HCT116 (cell line): Measurements from ENCODE around the gene NUBPL. TPM values are rescaled to one million over a fixed set of nuclear protein-coding genes. Genes with fewer than 3 reads are reported as not detected.

Experiments
- ATAC-seq: fragments of 200-7000 bp; cut with Tn5 transposase; 2 replicates; pipeline ENCODE4 v1.9.1; 2020; ENCODE audit warnings: mild to moderate bottlenecking, moderate library complexity
- BruUV-seq: library from RNA; stranded (reverse); fragments of 400-500 nt; replicated peaks from 2 replicates; lab custom pipeline; 2021; lab: Mats Ljungman, UMichigan
- CTCF ChIA-PET: fragments of 300-600 bp; sonication (Branson Sonifier 250); formaldehyde crosslinking; loops from one replicate; lab custom pipeline; 2021; ENCODE audit warnings: antibody characterized with exemption; lab: Charles Lee
- POLR2A ChIA-PET: fragments of 300-600, 350-600 bp; sonication (Branson Sonifier 250); formaldehyde crosslinking; loops from one replicate; lab custom pipeline; 2021; ENCODE audit warnings: antibody characterized with exemption; lab: Charles Lee
- RAD21 ChIA-PET, 2 experiments: fragments of 300-600 bp; sonication (Branson Sonifier 250); formaldehyde crosslinking; loops; one replicate each; lab custom pipeline; 2023; ENCODE audit warnings: low total read pairs in 2 of 2; ENCODE audit not compliant: uncharacterized antibody in 2 of 2, unreplicated experiment in 2 of 2, low non-redundant PET in 1 of 2; lab: Charles Lee
- DNase-seq: peaks from one replicate; pipeline ENCODE4 v3.0.0-alpha.2; 2010; ENCODE audit warnings: low read depth, low spot score
- H2AFZ ChIP-seq: fragments of 200-600 bp; shearing (Covaris generic), sonication (generic); 2 replicates; pipeline ENCODE4 v1.6.1; 2017; ENCODE audit warnings: low read depth, mixed run types, mixed read lengths, antibody characterized with exemption, low read length; ENCODE audit not compliant: poor library complexity, severe bottlenecking
- H3K27ac ChIP-seq: 2 replicates; pipeline ENCODE4 v1.5.1; 2012; ENCODE audit warnings: low read depth, low read length
- H3K27me3 ChIP-seq: fragments of 200-600 bp; sonication (generic); 2 replicates; pipeline ENCODE4 v1.6.1; 2016; ENCODE audit warnings: mixed run types, low read length, mixed read lengths; ENCODE audit not compliant: insufficient read depth
- H3K36me3 ChIP-seq, 2 experiments: fragments of 200-500 bp in 1 of 2; fragments of 200-600 bp in 1 of 2; sonication (Bioruptor generic) in 1 of 2; sonication (generic) in 1 of 2; 2 replicates each; pipeline versions ENCODE4 v1.5.1 to v1.6.1; 2014 to 2016; ENCODE audit warnings: low read length in 2 of 2, inconsistent platforms in 1 of 2, mixed read lengths in 1 of 2, mixed run types in 1 of 2; ENCODE audit not compliant: insufficient read depth in 2 of 2, control insufficient read depth in 1 of 2
- H3K4me1 ChIP-seq, 2 experiments: fragments of 200-600 bp in 1 of 2; sonication (generic) in 1 of 2; 2 replicates each; pipeline versions ENCODE4 v1.5.1 to v1.6.1; 2012 to 2017; ENCODE audit warnings: low read length in 2 of 2, inconsistent platforms in 1 of 2, mild to moderate bottlenecking in 1 of 2, mixed read lengths in 1 of 2, mixed run types in 1 of 2, moderate library complexity in 1 of 2; ENCODE audit not compliant: insufficient read depth in 2 of 2, control insufficient read depth in 1 of 2
- H3K4me2 ChIP-seq: fragments of 200-600 bp; sonication (generic); 2 replicates; pipeline ENCODE4 v1.6.1; 2017; ENCODE audit warnings: mixed run types, low read length, mixed read lengths
- H3K4me3 ChIP-seq, 2 experiments: fragments of 200-600 bp in 1 of 2; sonication (generic) in 1 of 2; replicated peaks in 1 of 2; 2 replicates each; pipeline ENCODE4 v1.5.1; 2011 to 2016; ENCODE audit warnings: low read length in 2 of 2, control low read depth in 1 of 2, low read depth in 1 of 2, mild to moderate bottlenecking in 1 of 2, mixed read lengths in 1 of 2, mixed run types in 1 of 2
- H3K79me2 ChIP-seq: fragments of 200-600 bp; sonication (generic); 2 replicates; pipeline ENCODE4 v1.6.1; 2017; ENCODE audit warnings: mild to moderate bottlenecking, mixed run types, low read length, moderate library complexity, mixed read lengths; ENCODE audit not compliant: insufficient read depth
- H3K9ac ChIP-seq: fragments of 200-600 bp; sonication (generic); 2 replicates; pipeline ENCODE4 v1.6.1; 2016; ENCODE audit warnings: low read length, mixed read lengths
- H3K9me2 ChIP-seq: fragments of 200-600 bp; sonication (generic), shearing (Covaris generic); 2 replicates; pipeline ENCODE4 v1.6.1; 2017; ENCODE audit warnings: mixed run types, mild to moderate bottlenecking, moderate library complexity; ENCODE audit not compliant: insufficient read depth
- H3K9me3 ChIP-seq, 2 experiments: fragments of 200-500 bp in 1 of 2; fragments of 200-600 bp in 1 of 2; sonication (Bioruptor generic) in 1 of 2; sonication (generic) in 1 of 2; 2 replicates each; pipeline ENCODE4 v1.6.1; 2014 to 2017; ENCODE audit warnings: low read length in 2 of 2, mixed read lengths in 2 of 2, inconsistent platforms in 1 of 2, low read depth in 1 of 2, mild to moderate bottlenecking in 1 of 2, mixed run types in 1 of 2, moderate library complexity in 1 of 2; ENCODE audit not compliant: control insufficient read depth in 1 of 2, insufficient read depth in 1 of 2
- H4K20me1 ChIP-seq: fragments of 200-600 bp; sonication (generic), shearing (Covaris generic); 2 replicates; pipeline ENCODE4 v1.6.1; 2017; ENCODE audit warnings: mixed run types, mild to moderate bottlenecking, moderate library complexity; ENCODE audit not compliant: insufficient read depth
- CBX3 ChIP-seq: IDR thresholded peaks from 2 replicates; pipeline ENCODE4 v1.6.1; 2012; ENCODE audit warnings: low read depth
- EGR1 ChIP-seq: IDR thresholded peaks from 2 replicates; pipeline ENCODE4 v1.6.1; 2012; ENCODE audit warnings: low read depth
- EZH2 ChIP-seq: fragments of 200-600 bp; sonication (generic); IDR thresholded peaks from 2 replicates; pipeline ENCODE4 v1.6.1; 2017; ENCODE audit warnings: antibody characterized with exemption, mixed run types
- EZH2phosphoT487 ChIP-seq: fragments of 200-600 bp; IDR thresholded peaks from 2 replicates; pipeline ENCODE4 v1.6.1; 2018; ENCODE audit warnings: antibody characterized with exemption, borderline replicate concordance
- JUND ChIP-seq: IDR thresholded peaks from 2 replicates; pipeline ENCODE4 v1.6.1; 2012
- POLR2A ChIP-seq: IDR thresholded peaks from 2 replicates; pipeline ENCODE4 v1.7.0; 2011; ENCODE audit warnings: borderline replicate concordance; ENCODE audit not compliant: insufficient read depth, insufficient read length; ENCODE audit errors: extremely low read depth
- POLR2AphosphoS5 ChIP-seq: IDR thresholded peaks from 2 replicates; pipeline ENCODE4 v1.6.1; 2011; ENCODE audit warnings: mild to moderate bottlenecking, low read depth, low read length, moderate library complexity
- SP1 ChIP-seq: IDR thresholded peaks from 2 replicates; pipeline ENCODE4 v1.6.1; 2012; ENCODE audit warnings: low read depth
- SRF ChIP-seq: IDR thresholded peaks from 2 replicates; pipeline ENCODE4 v1.6.1; 2012; ENCODE audit warnings: low read depth
- YY1 ChIP-seq: IDR thresholded peaks from 2 replicates; pipeline ENCODE4 v1.6.1; 2011; ENCODE audit warnings: low read length, low read depth, moderate library complexity, mild to moderate bottlenecking; ENCODE audit not compliant: insufficient replicate concordance; ENCODE audit errors: extremely low read depth
- ZFX ChIP-seq: fragments of 450-650 bp; IDR thresholded peaks from 2 replicates; pipeline ENCODE4 v1.6.1; 2017
- intact Hi-C: fragments of 100-400 bp; cut with micrococcal nuclease; formaldehyde crosslinking; loops from 2 replicates; pipeline ENCODE4 v1.10.0; 2022
- total RNA-seq: library from RNA; stranded (reverse); gene quantifications from one replicate; pipeline ENCODE4 v1.2.1, GENCODE V29; 2021; ENCODE audit not compliant: unreplicated experiment
- TF ChIP-seq, protein P1 (sequence below): IDR thresholded peaks from 2 replicates; pipeline ENCODE4 v1.6.1; 2012; ENCODE audit warnings: low read depth
- TF ChIP-seq, protein P2 (sequence below): IDR thresholded peaks from 2 replicates; pipeline ENCODE4 v1.6.1; 2012
- TF ChIP-seq, protein P3 (sequence below): IDR thresholded peaks from 2 replicates; pipeline ENCODE4 v1.6.1; 2011; ENCODE audit warnings: mild to moderate bottlenecking, low read length, moderate library complexity; ENCODE audit not compliant: insufficient replicate concordance; ENCODE audit errors: extremely low read depth
- TF ChIP-seq, protein P4 (sequence below), 3 experiments: fragments of 200-600 bp in 1 of 3; sonication (generic) in 1 of 3; IDR thresholded peaks in 2 of 3; conservative IDR thresholded peaks in 1 of 3; 2 replicates each; pipeline ENCODE4 v1.5.1; 2012 to 2017; ENCODE audit warnings: low read depth in 2 of 3, low read length in 2 of 3, antibody characterized with exemption in 1 of 3, borderline replicate concordance in 1 of 3, control low read depth in 1 of 3, mild to moderate bottlenecking in 1 of 3, mixed read lengths in 1 of 3, mixed run types in 1 of 3, moderate library complexity in 1 of 3; ENCODE audit not compliant: insufficient read depth in 1 of 3

Gene NUBPL
- total RNA-seq, 1 experiment from 2014 or later: 11.3 TPM

DNA sequence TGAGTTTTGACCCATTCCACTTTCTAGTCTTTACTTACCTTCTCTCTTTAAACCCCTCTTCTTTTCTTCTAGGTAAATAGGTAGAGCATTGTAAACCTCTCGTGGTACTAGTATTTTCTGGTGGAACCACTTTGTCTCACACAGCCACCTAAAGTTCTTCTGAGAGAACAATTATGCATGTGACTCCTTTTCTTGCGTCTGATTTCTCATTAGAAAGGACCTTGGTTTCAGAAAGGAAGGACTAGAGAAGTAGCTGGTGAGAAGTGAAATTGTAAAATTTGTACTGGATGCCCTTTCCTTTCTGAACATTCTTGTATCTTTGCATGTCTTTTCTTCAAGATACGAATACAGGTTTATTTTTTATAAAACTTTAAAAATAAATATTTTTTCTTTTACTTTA is 99.0 kb downstream of the NUBPL start:
- ChIA-PET CTCF (no interaction called here), RAD21 (no interaction called here), POLR2A (no interaction called here)
- H3K27me3 ChIP-seq: no peaks in the 10 kb centered on the region
- H4K20me1 ChIP-seq: no peaks in the 10 kb centered on the region
- BruUV-seq: no TSS peak
- H3K9me3 ChIP-seq: no peaks in the 10 kb centered on the region
- no peaks in the 10 kb centered on the region for H3K79me2 ChIP-seq
- H3K4me2 ChIP-seq: no peak overlapping the region
- no peak overlapping the region for H3K9ac ChIP-seq
- H3K4me1 ChIP-seq: no peaks in the 10 kb centered on the region
- H3K36me3 ChIP-seq: no peaks in the 10 kb centered on the region
- DNase-seq: no peak
- no peak overlapping the region for H3K27ac ChIP-seq
- H3K4me3 ChIP-seq: no peak overlapping the region
- no peaks in the 10 kb centered on the region for H3K9me2 ChIP-seq
- intact Hi-C loops: no loop called here
- TF ChIP-seq, protein P1, sequence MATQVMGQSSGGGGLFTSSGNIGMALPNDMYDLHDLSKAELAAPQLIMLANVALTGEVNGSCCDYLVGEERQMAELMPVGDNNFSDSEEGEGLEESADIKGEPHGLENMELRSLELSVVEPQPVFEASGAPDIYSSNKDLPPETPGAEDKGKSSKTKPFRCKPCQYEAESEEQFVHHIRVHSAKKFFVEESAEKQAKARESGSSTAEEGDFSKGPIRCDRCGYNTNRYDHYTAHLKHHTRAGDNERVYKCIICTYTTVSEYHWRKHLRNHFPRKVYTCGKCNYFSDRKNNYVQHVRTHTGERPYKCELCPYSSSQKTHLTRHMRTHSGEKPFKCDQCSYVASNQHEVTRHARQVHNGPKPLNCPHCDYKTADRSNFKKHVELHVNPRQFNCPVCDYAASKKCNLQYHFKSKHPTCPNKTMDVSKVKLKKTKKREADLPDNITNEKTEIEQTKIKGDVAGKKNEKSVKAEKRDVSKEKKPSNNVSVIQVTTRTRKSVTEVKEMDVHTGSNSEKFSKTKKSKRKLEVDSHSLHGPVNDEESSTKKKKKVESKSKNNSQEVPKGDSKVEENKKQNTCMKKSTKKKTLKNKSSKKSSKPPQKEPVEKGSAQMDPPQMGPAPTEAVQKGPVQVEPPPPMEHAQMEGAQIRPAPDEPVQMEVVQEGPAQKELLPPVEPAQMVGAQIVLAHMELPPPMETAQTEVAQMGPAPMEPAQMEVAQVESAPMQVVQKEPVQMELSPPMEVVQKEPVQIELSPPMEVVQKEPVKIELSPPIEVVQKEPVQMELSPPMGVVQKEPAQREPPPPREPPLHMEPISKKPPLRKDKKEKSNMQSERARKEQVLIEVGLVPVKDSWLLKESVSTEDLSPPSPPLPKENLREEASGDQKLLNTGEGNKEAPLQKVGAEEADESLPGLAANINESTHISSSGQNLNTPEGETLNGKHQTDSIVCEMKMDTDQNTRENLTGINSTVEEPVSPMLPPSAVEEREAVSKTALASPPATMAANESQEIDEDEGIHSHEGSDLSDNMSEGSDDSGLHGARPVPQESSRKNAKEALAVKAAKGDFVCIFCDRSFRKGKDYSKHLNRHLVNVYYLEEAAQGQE: no peak
- TF ChIP-seq, protein P2, sequence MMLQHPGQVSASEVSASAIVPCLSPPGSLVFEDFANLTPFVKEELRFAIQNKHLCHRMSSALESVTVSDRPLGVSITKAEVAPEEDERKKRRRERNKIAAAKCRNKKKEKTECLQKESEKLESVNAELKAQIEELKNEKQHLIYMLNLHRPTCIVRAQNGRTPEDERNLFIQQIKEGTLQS: no peak
- TF ChIP-seq POLR2A (no peak), EZH2phosphoT487 (no peak), JUND (no peak), SRF (no peak), ZFX (no peak)
- TF ChIP-seq, all 23 proteins: peak for 0
- no peak for ATAC-seq
- H2AFZ ChIP-seq: no peak overlapping the region

DNA sequence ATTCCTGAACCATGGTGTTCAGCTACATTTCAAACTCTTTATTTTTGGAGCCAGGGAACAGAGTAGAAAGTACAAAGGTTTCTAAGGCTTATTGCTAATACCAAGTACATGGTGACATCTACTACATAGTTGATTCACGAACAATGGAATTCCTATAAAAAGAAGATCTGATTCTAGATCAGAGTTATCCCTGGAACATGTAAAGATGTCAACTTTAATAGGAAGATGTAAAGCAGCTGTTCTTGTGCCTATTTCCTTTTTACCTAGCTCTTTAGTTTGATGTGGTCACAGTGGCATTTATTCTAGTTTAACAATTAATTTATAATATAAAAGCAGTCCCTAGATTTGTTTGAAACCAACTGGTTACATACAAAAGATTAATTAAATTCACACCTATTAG is 99.5 kb downstream of the NUBPL start:
- Histone ChIP-seq H3K4me3 (no peak overlapping the region), H3K9ac (no peak overlapping the region), H3K9me2 (no peaks in the 10 kb centered on the region), H3K4me1 (no peaks in the 10 kb centered on the region), H3K9me3 (no peaks in the 10 kb centered on the region), H4K20me1 (no peaks in the 10 kb centered on the region), H3K79me2 (no peaks in the 10 kb centered on the region), H3K4me2 (no peak overlapping the region), H3K27ac (no peak overlapping the region), H3K27me3 (no peaks in the 10 kb centered on the region), H3K36me3 (no peaks in the 10 kb centered on the region), H2AFZ (no peak overlapping the region)
- DNase-seq: no peak
- no TSS peak for BruUV-seq
- intact Hi-C loops: no loop called here
- no peak for ATAC-seq
- ChIA-PET RAD21 (no interaction called here), POLR2A (no interaction called here), CTCF (no interaction called here)
- TF ChIP-seq POLR2AphosphoS5 (no peak), EZH2phosphoT487 (no peak), SP1 (no peak), EZH2 (no peak), YY1 (no peak), CBX3 (no peak), EGR1 (no peak)
- TF ChIP-seq, protein P3, sequence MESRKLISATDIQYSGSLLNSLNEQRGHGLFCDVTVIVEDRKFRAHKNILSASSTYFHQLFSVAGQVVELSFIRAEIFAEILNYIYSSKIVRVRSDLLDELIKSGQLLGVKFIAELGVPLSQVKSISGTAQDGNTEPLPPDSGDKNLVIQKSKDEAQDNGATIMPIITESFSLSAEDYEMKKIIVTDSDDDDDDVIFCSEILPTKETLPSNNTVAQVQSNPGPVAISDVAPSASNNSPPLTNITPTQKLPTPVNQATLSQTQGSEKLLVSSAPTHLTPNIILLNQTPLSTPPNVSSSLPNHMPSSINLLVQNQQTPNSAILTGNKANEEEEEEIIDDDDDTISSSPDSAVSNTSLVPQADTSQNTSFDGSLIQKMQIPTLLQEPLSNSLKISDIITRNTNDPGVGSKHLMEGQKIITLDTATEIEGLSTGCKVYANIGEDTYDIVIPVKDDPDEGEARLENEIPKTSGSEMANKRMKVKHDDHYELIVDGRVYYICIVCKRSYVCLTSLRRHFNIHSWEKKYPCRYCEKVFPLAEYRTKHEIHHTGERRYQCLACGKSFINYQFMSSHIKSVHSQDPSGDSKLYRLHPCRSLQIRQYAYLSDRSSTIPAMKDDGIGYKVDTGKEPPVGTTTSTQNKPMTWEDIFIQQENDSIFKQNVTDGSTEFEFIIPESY: no peak
- TF ChIP-seq, protein P4, sequence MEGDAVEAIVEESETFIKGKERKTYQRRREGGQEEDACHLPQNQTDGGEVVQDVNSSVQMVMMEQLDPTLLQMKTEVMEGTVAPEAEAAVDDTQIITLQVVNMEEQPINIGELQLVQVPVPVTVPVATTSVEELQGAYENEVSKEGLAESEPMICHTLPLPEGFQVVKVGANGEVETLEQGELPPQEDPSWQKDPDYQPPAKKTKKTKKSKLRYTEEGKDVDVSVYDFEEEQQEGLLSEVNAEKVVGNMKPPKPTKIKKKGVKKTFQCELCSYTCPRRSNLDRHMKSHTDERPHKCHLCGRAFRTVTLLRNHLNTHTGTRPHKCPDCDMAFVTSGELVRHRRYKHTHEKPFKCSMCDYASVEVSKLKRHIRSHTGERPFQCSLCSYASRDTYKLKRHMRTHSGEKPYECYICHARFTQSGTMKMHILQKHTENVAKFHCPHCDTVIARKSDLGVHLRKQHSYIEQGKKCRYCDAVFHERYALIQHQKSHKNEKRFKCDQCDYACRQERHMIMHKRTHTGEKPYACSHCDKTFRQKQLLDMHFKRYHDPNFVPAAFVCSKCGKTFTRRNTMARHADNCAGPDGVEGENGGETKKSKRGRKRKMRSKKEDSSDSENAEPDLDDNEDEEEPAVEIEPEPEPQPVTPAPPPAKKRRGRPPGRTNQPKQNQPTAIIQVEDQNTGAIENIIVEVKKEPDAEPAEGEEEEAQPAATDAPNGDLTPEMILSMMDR (IDR thresholded peaks at IDR 0.05 in 2 of 3, conservative IDR thresholded peaks at IDR 0.05 in 1 of 3; ENCODE audit: borderline replicate concordance in 1 of 3, insufficient read depth in 1 of 3, low read depth in 2 of 3, low read length in 2 of 3): no peak
